HepG2 (cell line): ENCODE measurements around the gene MYH7B. TPM values are rescaled to one million over a fixed set of nuclear protein-coding genes. Genes with fewer than 3 reads are reported as not detected.

Experiments
- ATAC-seq: fragments of 200-7000 bp; cut with Tn5 transposase; 3 replicates; pipeline ENCODE4 v1.9.1; 2020; ENCODE audit warnings: mild to moderate bottlenecking, moderate library complexity
- BruUV-seq: library from RNA; stranded (reverse); fragments of 400-500 nt; replicated peaks from 2 replicates; lab custom pipeline; 2021; lab: Mats Ljungman, UMichigan
- CTCF ChIA-PET: fragments of 300-600 bp; formaldehyde crosslinking; extraction: SDS; loops from one replicate; lab custom pipeline; 2021; ENCODE audit warnings: low total read pairs, inconsistent platforms, low intra/inter-chr PET ratio; lab: Yijun Ruan, JAX
- POLR2A ChIA-PET: fragments of 350-600 bp; sonication (Branson Sonifier 250); formaldehyde crosslinking; loops from one replicate; lab custom pipeline; 2020; ENCODE audit warnings: antibody characterized with exemption, inconsistent platforms; lab: Yijun Ruan, JAX
- DNase-seq: peaks from one replicate; pipeline ENCODE4 v3.0.0-alpha.2; 2015; ENCODE audit warnings: low spot score
- FAIRE-seq: peaks from 3 replicates; lab custom pipeline; 2011; peaks lifted over from hg19 to GRCh38; lab: Jason Lieb, UNC
- H2AFZ ChIP-seq: one replicate; pipeline ENCODE4 v1.6.1; 2011; ENCODE audit warnings: low read length, inconsistent platforms
- H3K27ac ChIP-seq: fragments of 300-600 bp; 3 replicates; pipeline ENCODE4 v1.8.0; 2011; ENCODE audit warnings: mixed run types, mild to moderate bottlenecking, mixed read lengths, low read length, inconsistent platforms; ENCODE audit not compliant: insufficient read depth; ENCODE audit errors: extremely low read length
- H3K27me3 ChIP-seq, 2 experiments: fragments of 200-600 bp in 1 of 2; 2 replicates in 1 of 2; 3 replicates in 1 of 2; pipeline versions ENCODE4 v1.6.0 to v1.8.0; 2011; ENCODE audit warnings: low read length in 2 of 2, mild to moderate bottlenecking in 2 of 2, moderate library complexity in 2 of 2, inconsistent platforms in 1 of 2; ENCODE audit not compliant: insufficient read depth in 2 of 2, control insufficient read depth in 1 of 2
- H3K36me3 ChIP-seq, 2 experiments: fragments of 200-600 bp in 1 of 2; replicated peaks in 1 of 2; 2 replicates in 1 of 2; 3 replicates in 1 of 2; pipeline versions ENCODE4 v1.5.1 to v1.8.0; 2011; ENCODE audit warnings: low read length in 2 of 2, inconsistent platforms in 1 of 2; ENCODE audit not compliant: insufficient read depth in 2 of 2, control insufficient read depth in 1 of 2
- H3K4me1 ChIP-seq: 2 replicates; pipeline ENCODE4 v1.5.1; 2012; ENCODE audit warnings: low read length, inconsistent platforms; ENCODE audit not compliant: insufficient read depth
- H3K4me2 ChIP-seq: 2 replicates; pipeline ENCODE4 v1.6.0; 2011; ENCODE audit warnings: low read depth, low read length, inconsistent platforms
- H3K4me3 ChIP-seq, 3 experiments: fragments of 200-600 bp in 1 of 3; sonication (generic), shearing (Covaris generic) in 1 of 3; replicated peaks in 1 of 3; 2 replicates each; pipeline ENCODE4 v1.5.1; 2011 to 2016; ENCODE audit warnings: low read length in 3 of 3, inconsistent platforms in 2 of 3, low read depth in 2 of 3, mild to moderate bottlenecking in 2 of 3, control low read depth in 1 of 3, mixed read lengths in 1 of 3; ENCODE audit not compliant: insufficient read depth in 1 of 3
- H3K79me2 ChIP-seq: one replicate; pipeline ENCODE4 v1.6.1; 2011; ENCODE audit warnings: low read length, inconsistent platforms; ENCODE audit not compliant: insufficient read depth
- H3K9ac ChIP-seq: 2 replicates; pipeline ENCODE4 v1.6.0; 2011; ENCODE audit warnings: mild to moderate bottlenecking, low read depth, low read length, inconsistent platforms; ENCODE audit not compliant: insufficient read depth
- H3K9me3 ChIP-seq: 2 replicates; pipeline ENCODE4 v1.5.1; 2012; ENCODE audit warnings: mild to moderate bottlenecking, low read length
- H4K20me1 ChIP-seq: 2 replicates; pipeline ENCODE4 v1.6.0; 2011; ENCODE audit warnings: inconsistent platforms, mild to moderate bottlenecking, low read length, moderate library complexity; ENCODE audit not compliant: insufficient read depth
- ATRX ChIP-seq: sonication (generic); formaldehyde crosslinking; IDR thresholded peaks from 2 replicates; pipeline ENCODE4 v1.4.0; 2020; ENCODE audit warnings: missing genetic modification reagents, borderline replicate concordance
- CREB1 ChIP-seq, 2 experiments: fragments of 450-650 bp in 1 of 2; IDR thresholded peaks; 2 replicates each; pipeline ENCODE4 v1.6.1; 2016 to 2017; ENCODE audit warnings: control low read depth in 1 of 2, mild to moderate bottlenecking in 1 of 2, missing compliant biosample characterization in 1 of 2, missing genetic modification characterization in 1 of 2
- GZF1 ChIP-seq: sonication (generic); formaldehyde crosslinking; IDR thresholded peaks from 2 replicates; pipeline ENCODE4 v1.5.1; 2020; ENCODE audit warnings: mild to moderate bottlenecking, missing genetic modification reagents
- HCFC1 ChIP-seq: fragments of 150-350 bp; IDR thresholded peaks from 2 replicates; pipeline ENCODE4 v1.6.1; 2014; ENCODE audit warnings: low read depth, low read length
- SAP130 ChIP-seq: IDR thresholded peaks from 2 replicates; pipeline ENCODE4 v1.6.1; 2016; ENCODE audit warnings: low read depth
- SP140L ChIP-seq: sonication (generic); formaldehyde crosslinking; IDR thresholded peaks from 2 replicates; pipeline ENCODE4 v1.4.0; 2020; ENCODE audit warnings: missing genetic modification reagents, borderline replicate concordance
- ZNF3 ChIP-seq: IDR thresholded peaks from 2 replicates; pipeline ENCODE4 v1.7.0; 2017; ENCODE audit warnings: inconsistent platforms
- ZNF749 ChIP-seq: sonication (generic); formaldehyde crosslinking; IDR thresholded peaks from 2 replicates; pipeline ENCODE4 v1.8.0; 2022; ENCODE audit warnings: mild to moderate bottlenecking, missing genetic modification reagents, moderate library complexity, borderline replicate concordance
- ZNF816 ChIP-seq: sonication (generic); formaldehyde crosslinking; IDR thresholded peaks from 2 replicates; pipeline ENCODE4 v1.8.0; 2022; ENCODE audit warnings: missing genetic modification reagents, mild to moderate bottlenecking, borderline replicate concordance
- WGBS: methylation state at CpG from one replicate; pipeline ENCODE4 v1.1.6; 2017; ENCODE audit warnings: low lambda C conversion rate; 5-methylcytosine and 5-hydroxymethylcytosine counted together
- in situ Hi-C: cut with HindIII; loops from 2 replicates; pipeline ENCODE4 v1.10.0; 2017; ENCODE audit warnings: low pct_unique_long_range_greater_than_20kb; ENCODE audit not compliant: extremely low pct_ligation_motif_present
- intact Hi-C: fragments of 100-400 bp; cut with micrococcal nuclease; formaldehyde crosslinking; loops from one replicate; pipeline ENCODE4 v1.10.0; 2022; ENCODE audit not compliant: unreplicated experiment
- polyA plus RNA-seq, 8 experiments: library from polyadenylated mRNA; depleted of rRNA in 3 of 8; stranded (reverse) in 7 of 8; unstranded in 1 of 8; fragments of >200 nt; fragmentation: Illumina TruSeq in 4 of 8; extraction: Trizol in 4 of 8; gene quantifications; 2 replicates each; pipeline versions ENCODE4 v1.2.1 to v1.2.3, GENCODE V29; 2011 to 2016; ENCODE audit warnings: low read depth in 4 of 8, missing spikeins in 1 of 8, mixed read lengths in 1 of 8; ENCODE audit not compliant: insufficient read depth in 1 of 8
- total RNA-seq, 5 experiments: library from RNA; depleted of rRNA; stranded (reverse); fragments of >200 nt; fragmentation: Illumina TruSeq; extraction: Trizol; gene quantifications; 2 replicates each; pipeline ENCODE4 v1.2.3, GENCODE V29; 2016; ENCODE audit warnings: low read depth in 1 of 5

Gene MYH7B
- total and polyA plus RNA-seq, 2 of the 13 experiments (the other 11 are each of a cell fraction or from before 2014, with no cell fraction given), result 0.05 to 0.20 TPM

GRCh38 chr20:34920055-34920454 lies 35.6 kb upstream of the MYH7B start:
- intact Hi-C loops (no loop called here), in situ Hi-C loops (no loop called here)
- H3K4me3 ChIP-seq, result no peak overlapping the region
- H3K79me2 ChIP-seq, result no peaks in the 10 kb centered on the region
- DNase-seq (no peak), FAIRE-seq (no peak), ATAC-seq (no peak)
- no peaks in the 10 kb centered on the region; the same call in 1 of the 2 replicates for H3K9me3 ChIP-seq
- no peak overlapping the region for H3K9ac ChIP-seq
- peaks cover 14% of the 10 kb centered on the region for H3K4me1 ChIP-seq
- TF ChIP-seq CREB1 (IDR thresholded peaks at IDR 0.05) (0 out of 2 replicates have a peak, but pooled peaks have one; percentile 5), CREB1 (CRISPR knock-in tag; IDR thresholded peaks at IDR 0.05) (no peak), ZNF3 (CRISPR knock-in tag) (no peak)
- no peaks in the 10 kb centered on the region for H4K20me1 ChIP-seq
- ChIA-PET CTCF (no interaction called here), POLR2A (no interaction called here)
- no peak overlapping the region for H3K4me2 ChIP-seq
- H3K36me3 ChIP-seq, result peaks cover 9 to 51% of the 10 kb centered on the region in 2 experiments
- no TSS peak for BruUV-seq
- H3K27me3 ChIP-seq, result no peaks in the 10 kb centered on the region
- H2AFZ ChIP-seq, result no peak overlapping the region
- H3K27ac ChIP-seq, result no peak overlapping the region

GRCh38 chr20:34921436-34921835 lies 34.2 kb upstream of the MYH7B start:
- Histone ChIP-seq H3K36me3 (peaks cover 9 to 62% of the 10 kb centered on the region in 2 experiments), H2AFZ (no peak overlapping the region), H4K20me1 (no peaks in the 10 kb centered on the region), H3K27ac (no peak overlapping the region), H3K4me2 (no peak overlapping the region), H3K4me3 (no peak overlapping the region), H3K27me3 (no peaks in the 10 kb centered on the region), H3K9me3 (no peaks in the 10 kb centered on the region; the same call in 1 of the 2 replicates), H3K79me2 (no peaks in the 10 kb centered on the region), H3K9ac (no peak overlapping the region), H3K4me1 (peaks cover 6% of the 10 kb centered on the region; the same call in 1 of the 2 replicates)
- BruUV-seq, result no TSS peak
- 90% methylated on average over 3 of the region's 3 CpGs for WGBS
- FAIRE-seq (no peak), DNase-seq (no peak), ATAC-seq (no peak)
- in situ Hi-C loops (no loop called here), intact Hi-C loops (no loop called here)
- ChIA-PET POLR2A (no interaction called here), CTCF (no interaction called here)
- TF ChIP-seq ATRX (CRISPR knock-in tag), result no peak
- peak; percentile 5; the same call in 1 of the 2 replicates for TF ChIP-seq HCFC1
- TF ChIP-seq ZNF816 (CRISPR knock-in tag), result no peak
- no peak for TF ChIP-seq ZNF749 (CRISPR knock-in tag)
- no peak for TF ChIP-seq SAP130
- no peak for TF ChIP-seq GZF1 (CRISPR knock-in tag)
- TF ChIP-seq SP140L (CRISPR knock-in tag), result no peak
